ENCODE results near the gene KRT73.

The KRT73 gene

DNA sequence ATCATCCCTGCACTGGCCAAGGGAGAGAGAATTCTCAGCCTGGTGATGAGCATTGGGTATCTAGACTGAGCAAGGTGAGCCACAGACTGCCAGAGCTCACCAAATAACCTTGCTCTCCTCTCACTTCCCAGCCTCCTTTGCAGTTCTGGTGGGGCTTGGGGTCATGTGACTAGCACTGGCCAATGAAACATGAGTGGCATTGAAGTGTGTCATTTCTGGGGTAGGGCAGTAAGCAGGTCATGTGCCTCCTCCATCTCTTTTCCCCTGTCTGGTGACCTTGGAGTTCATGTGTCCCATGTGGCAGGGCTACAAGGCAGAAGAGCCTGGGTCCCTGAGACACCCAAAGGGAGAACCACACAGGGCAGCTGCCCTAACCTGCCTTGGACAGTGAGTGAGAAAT lies 13.5 kb downstream of the KRT73 start:
- Histone ChIP-seq H3K36me3 (ENCODE audit: insufficient read depth, low read length) (no peaks in the 10 kb centered on the region), H3K4me2 (ENCODE audit: low read depth, low read length, poor library complexity, severe bottlenecking) (peak overlapping the region; percentile 19), H3K4me3 (ENCODE audit: low read length, poor library complexity, severe bottlenecking) (no peak overlapping the region)

DNA sequence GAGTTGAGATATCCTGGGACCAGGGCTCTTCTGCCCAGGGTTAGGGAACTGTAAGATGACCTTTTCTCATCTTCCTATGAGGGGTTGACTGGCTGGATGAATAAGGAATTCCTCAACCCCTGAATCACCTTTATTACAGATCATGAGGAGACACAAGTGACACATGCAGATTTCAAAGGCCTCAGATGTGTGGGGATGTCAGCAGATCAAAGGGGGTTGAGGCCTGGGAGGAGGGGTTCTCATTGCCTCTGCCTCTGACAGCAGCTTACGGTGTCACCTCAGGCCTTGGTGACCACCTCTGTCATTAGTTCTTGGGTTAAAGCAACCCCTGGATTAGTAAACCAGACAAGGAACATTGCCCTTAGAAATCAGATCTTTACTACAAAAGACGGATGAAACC lies 15.0 kb downstream of the KRT73 start:
- no peaks in the 10 kb centered on the region for H3K9me2 ChIP-seq (replicated peaks; ENCODE audit: low read depth, low read length)
- H3K4me2 ChIP-seq (ENCODE audit: low read depth, low read length, poor library complexity, severe bottlenecking) = no peak overlapping the region
- no peak overlapping the region for H2AFZ ChIP-seq (ENCODE audit: low read length)
- no peak overlapping the region for H3K4me3 ChIP-seq (ENCODE audit: low read length, poor library complexity, severe bottlenecking)
- no peak overlapping the region for H3K9ac ChIP-seq (ENCODE audit: low read depth, low read length, poor library complexity, severe bottlenecking)
- no peaks in the 10 kb centered on the region for H4K20me1 ChIP-seq (ENCODE audit: insufficient read depth, low read length, poor library complexity, severe bottlenecking)
- no peaks in the 10 kb centered on the region for H3F3A ChIP-seq (ENCODE audit: low read depth)
- no peaks in the 10 kb centered on the region for H3K79me2 ChIP-seq (ENCODE audit: insufficient read depth, low read length)
- no peaks in the 10 kb centered on the region for H3K9me3 ChIP-seq (ENCODE audit: insufficient read depth, low read depth, low read length)
- H3K27me3 ChIP-seq (ENCODE audit: insufficient read depth, low read length, poor library complexity, severe bottlenecking) = no peaks in the 10 kb centered on the region
- H3K4me1 ChIP-seq (ENCODE audit: insufficient read depth, low read length, poor library complexity, severe bottlenecking) = peaks cover 12% of the 10 kb centered on the region
- TF ChIP-seq EZH2phosphoT487 (IDR thresholded peaks at IDR 0.05; ENCODE audit: borderline replicate concordance) = no peak
- TF ChIP-seq, protein P1, sequence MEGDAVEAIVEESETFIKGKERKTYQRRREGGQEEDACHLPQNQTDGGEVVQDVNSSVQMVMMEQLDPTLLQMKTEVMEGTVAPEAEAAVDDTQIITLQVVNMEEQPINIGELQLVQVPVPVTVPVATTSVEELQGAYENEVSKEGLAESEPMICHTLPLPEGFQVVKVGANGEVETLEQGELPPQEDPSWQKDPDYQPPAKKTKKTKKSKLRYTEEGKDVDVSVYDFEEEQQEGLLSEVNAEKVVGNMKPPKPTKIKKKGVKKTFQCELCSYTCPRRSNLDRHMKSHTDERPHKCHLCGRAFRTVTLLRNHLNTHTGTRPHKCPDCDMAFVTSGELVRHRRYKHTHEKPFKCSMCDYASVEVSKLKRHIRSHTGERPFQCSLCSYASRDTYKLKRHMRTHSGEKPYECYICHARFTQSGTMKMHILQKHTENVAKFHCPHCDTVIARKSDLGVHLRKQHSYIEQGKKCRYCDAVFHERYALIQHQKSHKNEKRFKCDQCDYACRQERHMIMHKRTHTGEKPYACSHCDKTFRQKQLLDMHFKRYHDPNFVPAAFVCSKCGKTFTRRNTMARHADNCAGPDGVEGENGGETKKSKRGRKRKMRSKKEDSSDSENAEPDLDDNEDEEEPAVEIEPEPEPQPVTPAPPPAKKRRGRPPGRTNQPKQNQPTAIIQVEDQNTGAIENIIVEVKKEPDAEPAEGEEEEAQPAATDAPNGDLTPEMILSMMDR (conservative IDR thresholded peaks at IDR 0.05; ENCODE audit: low read length) = no peak
- H3K36me3 ChIP-seq (ENCODE audit: insufficient read depth, low read length) = no peaks in the 10 kb centered on the region

More for the DNA sequence above, 13.5 kb downstream of the KRT73 start:
- Histone ChIP-seq H3K9ac (ENCODE audit: low read depth, low read length, poor library complexity, severe bottlenecking) (no peak overlapping the region), H4K20me1 (ENCODE audit: insufficient read depth, low read length, poor library complexity, severe bottlenecking) (no peaks in the 10 kb centered on the region), H3K9me3 (ENCODE audit: insufficient read depth, low read depth, low read length) (no peaks in the 10 kb centered on the region), H3K27me3 (ENCODE audit: insufficient read depth, low read length, poor library complexity, severe bottlenecking) (no peaks in the 10 kb centered on the region), H2AFZ (ENCODE audit: low read length) (no peak overlapping the region), H3F3A (ENCODE audit: low read depth) (no peaks in the 10 kb centered on the region), H3K9me2 (replicated peaks; ENCODE audit: low read depth, low read length) (no peaks in the 10 kb centered on the region), H3K4me1 (ENCODE audit: insufficient read depth, low read length, poor library complexity, severe bottlenecking) (peaks cover 21% of the 10 kb centered on the region), H3K79me2 (ENCODE audit: insufficient read depth, low read length) (no peaks in the 10 kb centered on the region)
- TF ChIP-seq EZH2phosphoT487 (IDR thresholded peaks at IDR 0.05; ENCODE audit: borderline replicate concordance) = no peak
- TF ChIP-seq, protein P1 (conservative IDR thresholded peaks at IDR 0.05; ENCODE audit: low read length) = no peak

DNA sequence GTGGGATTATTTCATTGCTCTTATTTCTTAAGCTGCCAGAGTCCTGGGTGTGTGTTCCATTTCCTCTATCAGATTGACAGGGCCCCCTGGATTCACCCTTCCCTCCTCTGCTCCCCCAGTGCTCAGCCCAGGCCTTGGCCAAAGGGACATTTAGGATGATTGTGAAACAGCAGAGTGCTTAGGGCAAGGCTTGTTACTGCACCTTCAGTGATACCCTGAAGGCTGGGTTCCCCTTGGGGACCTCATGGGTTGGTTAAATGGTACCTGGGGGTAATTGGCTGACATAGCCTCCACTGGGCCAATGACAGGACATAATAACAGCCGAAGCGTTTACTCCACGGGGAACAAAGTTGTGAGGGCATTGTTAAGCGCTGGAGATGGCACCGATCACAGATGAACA lies 15.8 kb downstream of the KRT73 start:
- H3F3A ChIP-seq (ENCODE audit: low read depth) = no peaks in the 10 kb centered on the region
- peaks cover 12% of the 10 kb centered on the region for H3K4me1 ChIP-seq (ENCODE audit: insufficient read depth, low read length, poor library complexity, severe bottlenecking)
- H3K4me3 ChIP-seq (ENCODE audit: low read length, poor library complexity, severe bottlenecking) = no peak overlapping the region
- H3K9me3 ChIP-seq (ENCODE audit: insufficient read depth, low read depth, low read length) = no peaks in the 10 kb centered on the region
- H2AFZ ChIP-seq (ENCODE audit: low read length) = no peak overlapping the region
- H3K79me2 ChIP-seq (ENCODE audit: insufficient read depth, low read length) = no peaks in the 10 kb centered on the region
- H4K20me1 ChIP-seq (ENCODE audit: insufficient read depth, low read length, poor library complexity, severe bottlenecking) = no peaks in the 10 kb centered on the region
- H3K9ac ChIP-seq (ENCODE audit: low read depth, low read length, poor library complexity, severe bottlenecking) = no peak overlapping the region
- no peaks in the 10 kb centered on the region for H3K36me3 ChIP-seq (ENCODE audit: insufficient read depth, low read length)
- no peak overlapping the region for H3K4me2 ChIP-seq (ENCODE audit: low read depth, low read length, poor library complexity, severe bottlenecking)
- TF ChIP-seq, protein P1 (conservative IDR thresholded peaks at IDR 0.05; ENCODE audit: low read length) = no peak
- no peak for TF ChIP-seq EZH2phosphoT487 (IDR thresholded peaks at IDR 0.05; ENCODE audit: borderline replicate concordance)
- H3K9me2 ChIP-seq (replicated peaks; ENCODE audit: low read depth, low read length) = no peaks in the 10 kb centered on the region
- H3K27me3 ChIP-seq (ENCODE audit: insufficient read depth, low read length, poor library complexity, severe bottlenecking) = no peaks in the 10 kb centered on the region

Data from Loucy (cell line).